GM21619 (cell line): ENCODE measurements around the gene C3orf33.
A peak's percentile ranks its signal among the peaks of the same experiment; 100 is the strongest.

Source experiments
- ATAC-seq: cut with Tn5 transposase; IDR thresholded peaks from one replicate; pipeline ENCODE4 v1.9.1; 2021; ENCODE audit not compliant: unreplicated experiment

The C3orf33 gene

DNA sequence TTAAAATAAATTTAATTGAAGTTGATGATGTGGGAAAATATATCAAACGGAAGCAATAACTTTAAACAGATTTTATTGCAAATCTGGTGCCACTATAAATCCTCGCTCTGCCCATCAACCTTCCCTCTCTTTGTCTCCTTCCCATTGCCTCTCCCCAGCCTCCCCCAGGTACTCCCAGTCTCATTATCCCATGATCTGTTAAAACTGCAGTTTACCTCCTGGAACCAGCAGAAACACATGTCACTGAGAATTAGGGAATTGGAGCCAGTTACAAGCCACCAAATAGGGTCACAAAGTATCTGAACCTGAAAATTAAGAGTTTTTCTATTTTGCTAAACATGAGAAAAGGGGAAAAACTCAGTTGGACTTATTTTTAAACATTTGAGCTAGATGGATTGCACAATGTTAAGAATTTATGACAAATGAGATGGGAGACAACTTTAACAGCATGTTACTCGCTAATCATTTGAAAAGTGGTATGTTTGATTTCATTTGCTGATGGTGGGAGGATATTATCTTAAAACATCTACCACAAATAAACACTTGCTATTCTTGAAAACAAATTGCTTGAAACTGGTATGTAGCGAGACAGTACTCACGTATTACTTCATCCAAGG, 63.6 kb downstream of the C3orf33 start:
- no peak for ATAC-seq

DNA sequence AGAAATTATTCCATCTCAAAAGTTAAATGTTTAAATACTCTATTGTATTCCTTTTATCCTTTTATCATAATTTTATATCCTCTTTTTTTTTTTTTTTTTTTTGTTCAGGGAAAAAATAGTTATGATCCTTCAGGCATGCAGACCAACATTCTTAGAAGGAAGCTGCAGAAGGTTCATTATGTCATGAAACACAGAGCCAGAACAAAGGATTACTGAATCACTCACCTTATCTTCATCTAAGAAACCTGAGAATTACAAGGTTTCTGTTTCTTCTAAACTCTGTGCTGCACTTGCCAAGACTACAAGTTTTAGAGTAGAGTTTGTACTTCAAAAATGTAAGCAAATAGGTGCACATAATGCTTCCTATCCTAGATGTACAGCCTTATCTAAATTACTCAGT, 64.5 kb downstream of the C3orf33 start:
- no peak for ATAC-seq

- no peak for ATAC-seq
Measured at GRCh38 chr3:155741101-155741500, 65.0 kb downstream of the C3orf33 start.

DNA sequence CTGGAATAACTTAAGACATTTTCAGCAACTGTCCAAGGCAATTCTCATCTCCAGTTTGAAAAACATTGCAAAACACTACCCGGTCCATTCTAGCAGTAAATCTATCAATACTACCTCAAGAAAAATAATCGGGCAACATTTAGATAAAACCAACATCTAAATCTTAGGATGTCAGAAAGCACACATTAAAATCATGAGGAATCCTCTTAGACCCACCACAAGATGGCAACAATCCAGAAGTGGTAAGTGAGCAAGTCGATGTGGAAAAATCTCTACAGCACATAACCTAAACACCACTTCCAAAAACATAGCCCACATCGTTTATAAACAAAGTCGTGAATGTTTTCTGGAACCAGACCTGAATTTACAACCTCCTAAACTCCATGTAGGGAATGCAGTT, 66.9 kb downstream of the C3orf33 start:
- ATAC-seq = no peak

- ATAC-seq = no peak
Measured at GRCh38 chr3:155738580-155739076, 67.5 kb downstream of the C3orf33 start.

DNA sequence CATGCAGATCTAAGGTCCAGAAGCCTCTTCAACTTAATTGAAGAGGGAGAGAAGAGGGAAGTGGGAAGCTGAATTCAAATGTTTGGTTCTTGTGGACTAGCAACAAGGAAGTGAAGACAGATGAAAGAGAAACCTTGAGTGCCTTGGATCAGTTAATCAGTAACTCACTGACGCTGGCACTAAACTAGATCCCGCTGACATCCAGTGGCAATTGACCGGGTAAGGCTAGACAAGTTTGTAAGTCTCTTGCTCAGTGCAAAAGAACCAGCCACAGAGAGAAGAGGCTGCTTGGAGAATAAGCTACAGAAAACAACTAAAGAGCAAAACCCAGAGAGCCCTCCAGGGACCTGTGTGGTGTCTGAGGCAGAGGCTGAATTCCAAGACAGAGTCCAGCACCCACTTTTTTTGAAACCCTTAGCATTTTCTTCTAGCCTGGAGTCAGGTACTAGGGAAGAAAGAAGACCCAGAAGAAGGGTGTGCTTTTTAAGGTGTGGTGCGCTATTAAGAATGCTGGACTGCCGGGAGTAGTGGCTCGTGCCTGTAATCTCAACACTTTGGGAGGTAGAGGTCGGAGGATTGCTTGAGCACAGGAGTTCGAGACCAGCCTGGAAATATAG, 68.1 kb downstream of the C3orf33 start:
- ATAC-seq = peak; percentile 97

DNA sequence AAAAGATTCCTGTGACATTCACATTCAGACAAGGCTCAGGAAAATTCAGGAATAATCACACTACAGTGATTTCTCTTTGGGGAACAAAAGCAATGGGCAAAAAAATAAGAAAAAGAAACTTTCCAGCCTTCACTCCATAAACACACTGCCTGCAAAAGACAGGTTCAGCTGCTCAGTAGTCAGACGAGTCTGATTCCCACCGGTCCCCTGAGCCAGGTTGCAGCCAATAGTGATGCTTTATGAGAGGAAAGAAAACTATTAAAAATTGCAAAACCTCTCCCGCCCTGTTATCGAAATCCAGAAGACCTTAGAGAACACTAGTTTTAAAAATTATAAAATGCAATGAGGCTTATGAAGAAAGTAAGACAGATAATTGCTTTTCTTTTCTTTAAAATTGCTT, 69.7 kb downstream of the C3orf33 start:
- no peak for ATAC-seq

- no peak for ATAC-seq
Measured at GRCh38 chr3:155730843-155731242, 75.2 kb downstream of the C3orf33 start.

GRCh38 chr3:155727836-155728235, 78.2 kb downstream of the C3orf33 start:
- ATAC-seq = no peak

DNA sequence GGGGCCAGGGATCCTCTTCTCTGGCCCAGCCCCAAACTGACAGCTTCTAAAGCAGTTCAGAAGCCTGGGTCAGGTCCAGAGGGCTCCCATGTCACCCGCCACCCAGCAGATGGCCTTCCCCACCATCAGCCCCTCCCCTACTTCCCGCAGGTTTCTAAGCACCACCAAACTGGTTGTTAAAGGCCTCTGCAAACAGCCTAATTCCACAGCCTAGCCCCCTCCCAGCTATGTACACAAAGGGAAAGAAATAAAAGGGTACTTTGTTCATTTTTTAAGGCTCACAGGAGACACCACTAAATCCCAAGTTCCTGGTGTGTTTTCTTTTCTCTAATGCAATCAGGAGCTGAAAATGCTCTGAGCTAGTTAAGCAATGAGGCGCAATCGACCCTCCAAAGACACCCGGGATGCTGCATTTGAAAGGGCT, 91.8 kb downstream of the C3orf33 start:
- ATAC-seq = no peak
